ENCODE data around the gene CAPN3. TPM values are rescaled to one million over a fixed set of nuclear protein-coding genes. Genes with fewer than 3 reads are reported as not detected.

The CAPN3 gene
- total RNA-seq, 4 donors from 2014 or later = 8.2 to 22.4 (median 13.6) TPM

DNA sequence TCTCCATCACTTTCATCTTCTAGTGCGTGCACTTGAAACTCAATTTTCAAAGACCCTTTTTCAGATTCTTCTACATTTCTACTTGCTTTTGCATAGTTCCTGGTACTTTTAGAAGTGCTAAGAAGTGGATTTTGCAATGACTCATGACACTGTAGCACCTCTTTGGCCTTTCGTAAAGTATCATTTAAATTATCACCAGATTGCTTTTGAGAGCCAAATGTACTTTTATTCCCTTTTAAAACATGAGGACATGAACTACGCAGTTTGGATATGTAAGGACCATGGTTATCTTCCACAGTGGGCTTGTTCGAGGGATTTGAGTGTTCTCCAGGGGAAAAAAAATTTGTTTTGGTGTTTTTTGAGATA is 91.1 kb downstream of the CAPN3 start:
- TF ChIP-seq, protein P1, sequence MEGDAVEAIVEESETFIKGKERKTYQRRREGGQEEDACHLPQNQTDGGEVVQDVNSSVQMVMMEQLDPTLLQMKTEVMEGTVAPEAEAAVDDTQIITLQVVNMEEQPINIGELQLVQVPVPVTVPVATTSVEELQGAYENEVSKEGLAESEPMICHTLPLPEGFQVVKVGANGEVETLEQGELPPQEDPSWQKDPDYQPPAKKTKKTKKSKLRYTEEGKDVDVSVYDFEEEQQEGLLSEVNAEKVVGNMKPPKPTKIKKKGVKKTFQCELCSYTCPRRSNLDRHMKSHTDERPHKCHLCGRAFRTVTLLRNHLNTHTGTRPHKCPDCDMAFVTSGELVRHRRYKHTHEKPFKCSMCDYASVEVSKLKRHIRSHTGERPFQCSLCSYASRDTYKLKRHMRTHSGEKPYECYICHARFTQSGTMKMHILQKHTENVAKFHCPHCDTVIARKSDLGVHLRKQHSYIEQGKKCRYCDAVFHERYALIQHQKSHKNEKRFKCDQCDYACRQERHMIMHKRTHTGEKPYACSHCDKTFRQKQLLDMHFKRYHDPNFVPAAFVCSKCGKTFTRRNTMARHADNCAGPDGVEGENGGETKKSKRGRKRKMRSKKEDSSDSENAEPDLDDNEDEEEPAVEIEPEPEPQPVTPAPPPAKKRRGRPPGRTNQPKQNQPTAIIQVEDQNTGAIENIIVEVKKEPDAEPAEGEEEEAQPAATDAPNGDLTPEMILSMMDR (IDR thresholded peaks at IDR 0.05; ENCODE audit: low read depth) = no peak

DNA sequence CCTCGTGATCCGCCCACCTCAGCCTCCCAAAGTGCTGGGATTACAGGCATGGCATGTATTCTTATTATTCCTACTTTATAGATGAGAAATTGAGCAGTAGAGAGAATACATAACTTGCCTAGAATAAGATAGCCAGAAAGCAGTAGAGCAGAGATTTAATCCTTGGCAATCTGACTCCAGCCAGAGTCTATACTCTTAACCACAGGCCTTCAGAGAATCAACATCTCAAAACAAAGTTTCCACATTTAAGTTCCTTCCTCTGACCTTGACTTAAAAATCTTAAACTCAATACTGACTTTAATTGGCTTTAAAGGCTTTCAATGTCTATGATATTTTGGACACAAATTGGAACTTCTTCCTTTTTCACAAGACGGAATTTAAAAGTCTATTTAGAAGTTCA is 94.5 kb downstream of the CAPN3 start:
- TF ChIP-seq, protein P1 (IDR thresholded peaks at IDR 0.05; ENCODE audit: low read depth) = no peak

DNA sequence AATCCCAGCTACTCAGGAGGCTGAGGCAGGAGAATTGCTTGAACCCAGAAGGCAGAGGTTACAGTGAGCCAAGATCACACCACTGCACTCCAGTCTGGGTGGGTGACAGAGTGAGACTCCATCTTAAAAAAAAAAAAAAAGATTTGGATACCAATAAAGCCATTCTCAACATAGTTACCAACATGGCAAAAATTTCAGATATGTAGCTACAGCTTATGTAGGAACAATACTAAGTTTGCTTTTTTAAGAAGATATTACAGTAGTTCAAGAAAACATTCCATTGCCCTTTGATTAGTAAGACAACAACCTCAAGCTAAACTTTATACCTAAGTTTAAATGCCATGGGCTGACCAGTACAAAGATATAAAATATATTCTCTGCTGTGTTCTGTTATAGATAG is 97.2 kb downstream of the CAPN3 start:
- TF ChIP-seq, protein P1 (IDR thresholded peaks at IDR 0.05; ENCODE audit: low read depth) = no peak

DNA sequence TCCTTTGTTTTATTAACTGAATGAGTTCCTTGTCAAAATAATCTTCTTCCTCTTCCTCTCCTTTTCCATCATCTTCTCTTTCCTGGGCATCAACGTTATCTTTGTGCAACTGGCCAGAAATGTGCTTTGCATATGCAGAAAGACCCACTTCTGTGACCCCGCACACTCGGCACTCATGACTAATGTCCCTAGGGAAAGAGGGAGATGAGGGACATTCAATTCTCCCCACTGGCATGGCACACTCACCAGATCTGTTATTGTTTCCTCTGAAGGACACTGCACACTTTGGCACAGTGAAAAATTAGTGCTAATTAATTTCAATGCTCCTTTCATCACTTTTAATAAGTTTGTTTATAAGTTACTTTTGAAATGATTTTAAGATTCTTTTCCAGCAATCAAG is 97.7 kb downstream of the CAPN3 start:
- TF ChIP-seq, protein P1 (IDR thresholded peaks at IDR 0.05; ENCODE audit: low read depth) = no peak

DNA sequence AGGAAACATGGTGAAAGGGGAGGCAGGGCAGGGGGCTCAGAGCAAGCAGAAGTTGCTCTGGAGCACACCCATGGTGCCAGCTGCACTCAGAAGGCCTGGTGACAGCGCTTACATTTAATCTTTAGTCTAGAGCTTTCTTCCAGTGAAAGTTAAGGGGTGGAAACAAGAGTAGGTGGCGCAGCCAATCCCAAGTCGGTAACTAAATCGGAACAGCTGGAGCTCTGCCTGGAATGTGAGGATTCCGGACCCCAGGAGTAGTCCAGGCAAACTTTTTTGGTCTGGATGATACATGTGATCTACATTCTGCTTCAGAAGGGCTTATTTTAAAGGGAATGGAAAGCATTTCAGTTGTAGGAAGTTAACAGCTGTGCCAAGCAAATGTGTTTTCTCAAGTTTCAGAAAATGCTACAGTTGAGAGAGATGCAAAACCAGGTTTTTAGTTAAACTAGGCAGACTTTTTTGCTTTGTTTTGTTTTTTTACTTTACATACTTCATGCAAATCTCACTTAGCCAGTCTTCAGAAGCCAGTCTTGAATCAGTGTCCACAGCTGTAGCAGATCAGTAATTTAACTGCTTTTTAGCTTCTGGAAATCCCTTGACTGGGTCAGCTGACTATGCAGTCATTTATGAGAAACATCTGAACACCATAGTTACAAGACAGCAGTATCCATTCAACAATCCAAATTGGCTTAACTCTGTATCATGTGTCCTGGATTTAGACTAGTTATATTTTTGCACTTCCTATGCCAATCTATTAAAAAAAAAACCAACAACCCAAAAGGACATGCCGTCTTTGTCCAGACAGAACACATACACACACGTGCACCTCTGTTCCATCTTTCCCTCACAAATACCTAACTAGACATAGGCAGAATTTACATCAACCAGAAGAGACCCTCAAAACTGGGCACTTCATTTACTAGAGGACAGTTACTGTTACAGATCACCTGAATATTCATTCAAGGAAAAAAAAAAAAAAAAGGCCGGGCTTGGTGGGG is 98.4 kb downstream of the CAPN3 start:
- TF ChIP-seq, protein P1 (IDR thresholded peaks at IDR 0.05; ENCODE audit: low read depth) = no peak

DNA sequence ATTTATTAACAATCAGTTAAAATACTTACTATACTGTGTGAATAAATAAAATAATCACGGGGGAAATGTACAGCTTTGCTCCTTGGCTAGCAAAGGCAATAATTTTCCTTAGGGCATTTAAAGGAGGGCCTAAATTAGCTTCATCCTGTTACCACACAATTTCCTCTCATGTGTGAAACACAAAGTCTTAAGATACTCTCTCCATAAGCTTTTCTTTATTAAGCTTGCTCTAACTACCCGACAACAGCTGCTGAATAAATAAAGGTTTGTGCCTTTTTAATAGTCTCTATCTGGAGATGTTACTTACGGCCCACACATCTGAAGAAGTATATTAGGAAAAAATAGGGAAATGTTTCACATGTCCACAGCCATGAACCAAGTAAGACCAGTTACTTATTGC is 102.0 kb downstream of the CAPN3 start:
- TF ChIP-seq, protein P1 (IDR thresholded peaks at IDR 0.05; ENCODE audit: low read depth) = no peak

Small RNA genes lying within 50 kb of the gene (small RNA-seq; reads per million reads assigned to genes)
- gene RNU6-188P = not detected

Other genes with a start within 250 kb of the CAPN3 start
- gene PLA2G4F, start 202.9 kb upstream of the CAPN3 start, total RNA-seq = not detected
- 100 to 1,000 TPM in 3 of 4 donors, 10 to 100 TPM in 1; 91.3 to 168 (median 147) TPM for gene VPS39, start 151.2 kb upstream of the CAPN3 start, total RNA-seq
- gene GANC, start 86.3 kb upstream of the CAPN3 start, total RNA-seq = 10 to 100 TPM; 26.1 to 42.0 (median 35.3) TPM
- 10 to 100 TPM; 47.1 to 63.1 (median 57.0) TPM for gene TMEM87A, start 86.1 kb upstream of the CAPN3 start, total RNA-seq
- 100 to 1,000 TPM; 109 to 166 (median 156) TPM for gene ZNF106, start 131.6 kb downstream of the CAPN3 start, total RNA-seq
- gene SNAP23, start 136.1 kb downstream of the CAPN3 start, total RNA-seq = 10 to 100 TPM; 76.5 to 98.6 (median 97.2) TPM
- 10 to 100 TPM; 15.9 to 29.0 (median 21.2) TPM for gene LRRC57, start 189.3 kb downstream of the CAPN3 start, total RNA-seq
- 10 to 100 TPM; 17.3 to 37.8 (median 33.0) TPM for gene HAUS2, start 189.3 kb downstream of the CAPN3 start, total RNA-seq
- 10 to 100 TPM; 25.6 to 79.5 (median 39.8) TPM for gene STARD9, start 216.1 kb downstream of the CAPN3 start, total RNA-seq